Naive B cell (primary cell): ENCODE data around the gene PATL2. TPM values are rescaled to one million over a fixed set of nuclear protein-coding genes. Genes with fewer than 3 reads are reported as not detected.
"Not testable (repeated sequence)": the region's sequence is repeated elsewhere in the genome, so short reads cannot be mapped to it uniquely, and the experiment has no call there.

Experiments
- ATAC-seq, 2 donors: fragments of 150-1000 bp; cut with Tn5 transposase; 2 replicates each; pipeline ENCODE4 v1.10.0; 2021; ENCODE audit warnings: low read depth in 2 of 2, mild to moderate bottlenecking in 2 of 2, moderate library complexity in 2 of 2
- DNase-seq: peaks from one replicate; pipeline ENCODE4 v3.0.0; 2022
- H3K27ac Mint-ChIP-seq, 6 donors: one replicate each; pipeline ENCODE4 v1.8.0; 2020 to 2022; ENCODE audit warnings: mild to moderate bottlenecking in 6 of 6, mixed read lengths in 6 of 6, moderate library complexity in 5 of 6, inconsistent platforms in 2 of 6
- H3K27me3 Mint-ChIP-seq, 3 donors: one replicate each; pipeline ENCODE4 v1.8.0; 2021 to 2022; ENCODE audit warnings: mixed read lengths in 3 of 3, mild to moderate bottlenecking in 1 of 3
- H3K36me3 Mint-ChIP-seq, 2 donors: one replicate each; pipeline ENCODE4 v1.8.0; 2020 to 2022; ENCODE audit warnings: mixed read lengths in 2 of 2, inconsistent platforms in 1 of 2, mild to moderate bottlenecking in 1 of 2
- H3K4me1 Mint-ChIP-seq, 3 donors: one replicate each; pipeline ENCODE4 v1.8.0; 2020 to 2022; ENCODE audit warnings: mixed read lengths in 3 of 3, inconsistent platforms in 1 of 3, mild to moderate bottlenecking in 1 of 3, moderate library complexity in 1 of 3
- H3K4me3 Mint-ChIP-seq, 8 donors: one replicate each; pipeline ENCODE4 v1.8.0; 2020 to 2022; ENCODE audit warnings: mild to moderate bottlenecking in 8 of 8, mixed read lengths in 8 of 8, moderate library complexity in 8 of 8, inconsistent platforms in 2 of 8
- H3K9me3 Mint-ChIP-seq, 7 donors: one replicate each; pipeline ENCODE4 v1.8.0; 2020 to 2022; ENCODE audit warnings: mixed read lengths in 7 of 7, mild to moderate bottlenecking in 5 of 7, inconsistent platforms in 2 of 7, moderate library complexity in 1 of 7
- polyA plus RNA-seq, 6 donors: library from polyadenylated mRNA; unstranded; fragments of 300-500 nt; fragmentation: Illumina TruSeq; gene quantifications; one replicate each; pipeline ENCODE4 v1.2.3, GENCODE V29; 2021; ENCODE audit warnings: low read depth in 6 of 6

The PATL2 gene
- 10 to 100 TPM in 5 of 6 donors, 1 to 10 TPM in 1; 9.3 to 28.6 (median 20.2) TPM for polyA plus RNA-seq

DNA sequence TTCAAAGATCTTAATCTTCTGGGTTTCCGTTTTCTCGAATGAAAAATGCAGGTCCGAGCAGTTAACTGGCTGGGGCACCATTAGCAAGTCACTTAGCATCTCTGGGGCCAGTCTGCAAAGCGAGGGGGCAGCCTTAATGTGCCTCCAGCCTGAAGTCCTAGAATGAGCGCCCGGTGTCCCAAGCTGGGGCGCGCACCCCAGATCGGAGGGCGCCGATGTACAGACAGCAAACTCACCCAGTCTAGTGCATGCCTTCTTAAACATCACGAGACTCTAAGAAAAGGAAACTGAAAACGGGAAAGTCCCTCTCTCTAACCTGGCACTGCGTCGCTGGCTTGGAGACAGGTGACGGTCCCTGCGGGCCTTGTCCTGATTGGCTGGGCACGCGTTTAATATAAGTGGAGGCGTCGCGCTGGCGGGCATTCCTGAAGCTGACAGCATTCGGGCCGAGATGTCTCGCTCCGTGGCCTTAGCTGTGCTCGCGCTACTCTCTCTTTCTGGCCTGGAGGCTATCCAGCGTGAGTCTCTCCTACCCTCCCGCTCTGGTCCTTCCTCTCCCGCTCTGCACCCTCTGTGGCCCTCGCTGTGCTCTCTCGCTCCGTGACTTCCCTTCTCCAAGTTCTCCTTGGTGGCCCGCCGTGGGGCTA is at the start of gene PATL2, which contains the start of gene B2M:
PATL2 (minus strand) TSS at position 228 of the 647 bp plus-strand sequence. CDS start 34,833 bp downstream, outside the sequence.
B2M (plus strand) TSS at position 422 of the 647 bp plus-strand sequence; CDS start at position 452, 30 bp downstream.
- DNase-seq (peak; percentile 96), ATAC-seq (peak; percentile 72 to 78)
- peak within 1 kb of the TSS; percentile 100 for H3K27ac Mint-ChIP-seq
- H3K27me3 Mint-ChIP-seq: no peaks in the 10 kb centered on the region
- H3K36me3 Mint-ChIP-seq: peaks cover 44 to 55% of the 10 kb centered on the region in 2 donors
- H3K9me3 Mint-ChIP-seq: no peaks in the 10 kb centered on the region
- H3K4me3 Mint-ChIP-seq: peak within 1 kb of the TSS; percentile 98 to 100 (median 100)
- peaks cover 50 to 77% (median 62%) of the 10 kb centered on the region in 3 donors for H3K4me1 Mint-ChIP-seq

DNA sequence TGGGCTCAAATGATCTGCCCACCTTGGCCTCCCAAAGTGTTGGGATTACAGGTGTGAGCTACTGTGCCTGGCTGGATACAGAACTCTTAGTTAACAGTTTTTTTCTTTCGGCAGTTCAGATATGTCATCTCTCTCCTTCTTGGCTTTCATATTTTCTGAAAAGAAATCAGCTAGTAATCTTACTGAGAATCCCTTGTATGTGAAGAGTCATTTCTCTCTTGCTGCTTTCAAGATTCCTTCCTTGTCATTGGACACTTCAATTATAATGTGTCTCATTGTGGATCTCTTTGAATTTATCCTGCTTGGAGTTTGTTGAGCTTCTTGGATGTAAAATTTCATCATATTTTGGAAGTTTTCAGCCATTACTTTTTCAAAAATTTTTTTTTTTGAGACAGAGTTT is 42.2 kb upstream of the PATL2 start:
- peaks cover 0 to 6% (median 0%) of the 10 kb centered on the region in 3 donors for H3K27me3 Mint-ChIP-seq
- ATAC-seq: no peak
- peaks cover 0 to 6% of the 10 kb centered on the region in 2 donors for H3K36me3 Mint-ChIP-seq
- H3K27ac Mint-ChIP-seq: no peak overlapping the region
- peaks cover 0 to 52% (median 26%) of the 10 kb centered on the region in 7 donors for H3K9me3 Mint-ChIP-seq
- H3K4me3 Mint-ChIP-seq: no peak overlapping the region
- DNase-seq: no peak
- H3K4me1 Mint-ChIP-seq: no peaks in the 10 kb centered on the region

DNA sequence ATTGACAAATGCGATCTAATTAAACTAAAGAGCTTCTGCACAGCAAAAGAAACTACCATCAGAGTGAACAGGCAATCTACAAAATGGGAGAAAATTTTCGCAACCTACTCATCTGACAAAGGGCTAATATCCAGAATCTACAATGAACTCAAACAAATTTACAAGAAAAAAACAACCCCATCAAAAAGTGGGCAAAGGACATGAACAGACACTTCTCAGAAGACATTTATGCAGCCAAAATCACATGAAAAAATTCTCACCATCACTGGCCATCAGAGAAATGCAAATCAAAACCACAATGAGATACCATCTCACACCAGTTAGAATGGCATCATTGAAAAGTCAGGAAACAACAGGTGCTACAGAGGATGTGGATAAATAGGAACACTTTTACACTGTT is 32.3 kb upstream of the PATL2 start:
- DNase-seq, H3K27me3 Mint-ChIP-seq, H3K4me1 Mint-ChIP-seq, H3K27ac Mint-ChIP-seq, H3K36me3 Mint-ChIP-seq, H3K4me3 Mint-ChIP-seq, ATAC-seq: not testable (repeated sequence)
- H3K9me3 Mint-ChIP-seq: peaks cover 0 to 11% (median 5%) of the 10 kb centered on the region in 7 donors

DNA sequence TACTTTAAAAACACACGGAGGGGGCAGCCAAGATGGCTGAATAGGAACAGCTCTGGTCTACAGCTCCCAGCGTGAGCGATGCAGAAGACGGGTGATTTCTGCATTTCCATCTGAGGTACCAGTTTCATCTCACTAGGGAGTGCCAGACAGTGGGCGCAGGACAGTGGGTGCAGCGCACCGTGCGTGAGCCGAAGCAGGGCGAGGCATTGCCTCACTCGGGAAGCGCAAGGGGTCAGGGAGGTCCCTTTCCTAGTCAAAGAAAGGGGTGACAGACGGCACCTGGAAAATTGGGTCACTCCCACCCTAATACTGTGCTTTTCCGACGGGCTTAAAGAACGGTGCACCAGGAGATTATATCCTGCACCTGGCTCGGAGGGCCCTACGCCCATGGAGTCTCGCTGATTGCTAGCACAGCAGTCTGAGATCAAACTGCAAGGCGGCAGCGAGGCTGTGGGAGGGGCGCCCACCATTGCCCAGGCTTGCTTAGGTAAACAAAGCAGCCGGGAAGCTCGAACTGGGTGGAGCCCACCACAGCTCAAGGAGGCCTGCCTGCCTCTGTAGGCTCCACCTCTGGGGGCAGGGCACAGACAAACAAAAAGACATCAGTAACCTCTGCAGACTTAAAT is 28.2 kb upstream of the PATL2 start:
- not testable (repeated sequence) for H3K27me3 Mint-ChIP-seq, H3K36me3 Mint-ChIP-seq, H3K9me3 Mint-ChIP-seq, H3K4me3 Mint-ChIP-seq, DNase-seq, ATAC-seq
- peak overlapping the region in 2 of 6 donors; percentile 10 to 22 for H3K27ac Mint-ChIP-seq
- H3K4me1 Mint-ChIP-seq: peaks cover 13 to 27% (median 21%) of the 10 kb centered on the region in 3 donors

DNA sequence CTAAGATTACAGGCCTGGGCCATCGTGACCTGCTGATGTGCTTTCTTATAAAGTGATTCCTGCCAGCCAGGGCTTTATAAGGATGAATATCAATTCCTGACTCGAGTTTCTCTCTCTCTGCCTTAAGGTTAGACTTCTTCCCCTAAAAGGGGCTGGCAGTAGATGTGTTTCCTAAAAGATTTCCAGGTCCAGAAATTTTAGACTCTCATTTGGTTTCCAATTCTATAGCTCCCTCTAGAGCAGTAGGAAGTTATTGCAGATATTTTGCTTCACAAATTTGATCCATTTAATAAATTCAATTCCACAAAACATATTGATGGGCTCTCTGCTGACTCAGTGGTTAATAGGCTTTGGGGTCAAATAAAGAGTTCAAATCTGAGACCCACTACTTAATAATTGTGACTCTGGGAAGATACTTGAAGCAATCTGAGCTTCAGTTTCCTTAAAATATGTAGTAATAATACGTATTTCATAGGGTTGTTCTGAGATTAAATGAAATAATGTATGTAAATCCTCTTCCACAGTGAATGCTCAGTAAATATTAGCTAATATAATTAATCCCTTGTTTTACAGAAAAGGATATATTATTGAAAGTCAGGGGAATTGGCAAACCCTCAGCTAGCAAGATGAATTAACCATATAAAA is 27.3 kb upstream of the PATL2 start:
- peak overlapping the region in 3 of 6 donors; percentile 47 to 76 (median 58) for H3K27ac Mint-ChIP-seq
- ATAC-seq (peak in 1 of 2 donors; percentile 31), DNase-seq (peak; percentile 55)
- no peak overlapping the region for H3K4me3 Mint-ChIP-seq
- peaks cover 0 to 2% (median 0%) of the 10 kb centered on the region in 7 donors for H3K9me3 Mint-ChIP-seq
- H3K4me1 Mint-ChIP-seq: peaks cover 16 to 31% (median 21%) of the 10 kb centered on the region in 3 donors
- no peaks in the 10 kb centered on the region for H3K36me3 Mint-ChIP-seq
- no peaks in the 10 kb centered on the region for H3K27me3 Mint-ChIP-seq

DNA sequence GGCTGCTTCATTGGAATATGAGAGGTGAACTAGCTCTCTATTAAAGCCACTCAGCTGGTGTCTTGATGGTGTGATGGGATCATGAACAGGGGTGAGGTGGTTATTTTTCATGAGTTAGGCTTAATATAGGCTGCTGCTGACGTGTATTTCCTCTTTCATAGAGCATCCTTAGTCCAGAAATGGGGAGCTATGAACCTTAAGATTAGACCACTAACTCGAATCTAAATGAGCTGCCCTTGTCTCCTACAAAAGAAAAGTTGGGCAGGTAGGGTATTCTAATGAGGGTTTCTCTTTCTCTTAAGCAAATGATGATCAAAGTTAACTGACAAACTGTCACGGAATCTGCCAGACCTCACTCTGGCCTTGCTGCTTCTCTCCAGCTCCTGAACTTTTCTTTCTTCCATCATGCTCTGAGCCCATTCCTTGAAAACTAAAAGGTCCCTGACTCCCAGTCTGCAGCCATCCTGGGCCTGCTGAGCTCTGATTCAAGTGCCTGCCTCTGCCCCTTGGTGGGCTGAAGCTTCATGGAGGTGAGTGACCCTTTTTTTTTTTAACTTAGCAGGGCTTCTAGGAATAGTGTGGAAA is 25.1 kb upstream of the PATL2 start, which contains the start of gene TRIM69:
TRIM69 (plus strand) TSS at position 348 of the 585 bp plus-strand sequence; CDS start at position 525, 177 bp downstream.
- Mint-ChIP-seq H3K4me3 (peak within 1 kb of the TSS; percentile 6 to 74 (median 57)), H3K4me1 (peaks cover 26 to 39% (median 29%) of the 10 kb centered on the region in 3 donors), H3K27me3 (no peaks in the 10 kb centered on the region), H3K36me3 (no peaks in the 10 kb centered on the region), H3K9me3 (peaks cover 0 to 2% (median 0%) of the 10 kb centered on the region in 7 donors), H3K27ac (peak within 1 kb of the TSS; percentile 81 to 96 (median 94))
- ATAC-seq (peak; percentile 57), DNase-seq (no peak)

DNA sequence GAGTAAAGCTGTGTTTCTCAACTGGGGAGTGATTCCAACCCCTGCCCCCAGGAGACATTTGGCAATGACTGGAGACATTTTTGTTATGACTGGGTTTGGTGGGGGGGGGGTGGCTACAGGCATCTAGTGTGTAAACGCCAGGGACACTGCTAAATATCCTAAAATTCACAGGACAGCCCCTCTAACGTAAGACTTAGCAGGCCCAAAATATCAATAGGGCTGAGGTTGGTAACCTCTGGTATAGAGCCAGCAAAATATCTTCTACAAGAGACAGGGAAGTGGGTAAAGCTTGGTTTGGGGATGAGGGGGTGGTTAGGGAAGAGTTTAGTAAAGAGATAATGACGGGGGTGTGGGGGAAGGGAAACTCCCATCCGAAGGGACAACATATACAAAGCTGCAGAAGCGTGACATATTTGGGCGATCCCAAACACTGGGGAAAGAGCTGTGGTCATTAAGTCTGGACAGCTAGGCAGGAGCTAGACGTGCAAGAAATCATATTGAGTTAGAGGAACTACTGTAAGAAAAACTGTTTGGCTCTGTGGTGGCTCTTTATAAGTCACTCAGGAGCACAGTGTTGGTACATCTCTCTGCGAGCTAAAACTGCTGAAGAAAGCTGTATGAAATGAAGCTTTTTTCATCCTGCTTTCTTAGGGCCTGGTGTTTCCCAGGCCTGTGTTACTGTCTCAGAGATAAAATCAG is 24.5 kb upstream of the PATL2 start:
- ATAC-seq (peak; percentile 58 to 66), DNase-seq (no peak)
- Mint-ChIP-seq H3K27me3 (no peaks in the 10 kb centered on the region), H3K36me3 (no peaks in the 10 kb centered on the region), H3K4me3 (peak overlapping the region; percentile 6 to 74 (median 57)), H3K9me3 (peaks cover 0 to 2% (median 0%) of the 10 kb centered on the region in 7 donors), H3K27ac (peak overlapping the region; percentile 81 to 96 (median 94)), H3K4me1 (peaks cover 26 to 44% (median 30%) of the 10 kb centered on the region in 3 donors)

DNA sequence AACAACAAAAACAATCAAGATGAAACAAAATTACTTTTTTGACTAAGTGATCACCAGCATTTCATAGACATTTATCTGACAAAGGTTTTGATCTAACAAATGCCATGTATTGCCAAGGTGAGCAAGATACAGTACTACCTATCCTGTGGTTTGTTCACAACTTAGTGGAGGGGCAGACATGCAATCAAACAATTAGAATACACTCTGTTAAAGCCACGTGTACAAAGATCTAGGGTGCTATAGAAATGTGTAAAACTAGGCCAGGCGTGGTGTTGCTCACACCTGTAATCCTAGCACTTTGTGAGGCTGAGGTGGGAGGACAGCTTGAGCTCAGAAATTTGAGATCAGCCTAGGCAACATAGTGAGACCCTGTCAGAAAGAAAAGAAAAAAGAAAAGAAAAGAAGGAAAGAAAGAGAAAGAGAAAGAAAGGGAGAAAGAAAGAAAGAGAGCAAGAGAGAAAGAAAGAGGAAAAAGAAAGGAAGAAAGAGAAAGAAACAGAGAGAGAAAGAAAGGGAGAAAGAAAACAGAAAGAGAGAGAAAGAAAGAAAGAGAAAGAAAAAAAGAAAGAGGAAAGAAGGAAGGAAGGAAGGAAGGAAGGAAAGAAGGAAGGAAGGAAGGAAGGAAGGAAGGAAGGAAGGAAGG is 23.8 kb upstream of the PATL2 start:
- no peak for ATAC-seq
- no peaks in the 10 kb centered on the region for H3K9me3 Mint-ChIP-seq
- H3K27ac Mint-ChIP-seq: peak overlapping the region; percentile 44 to 96 (median 92)
- H3K27me3 Mint-ChIP-seq: no peaks in the 10 kb centered on the region
- H3K36me3 Mint-ChIP-seq: no peaks in the 10 kb centered on the region
- DNase-seq: no peak
- peak overlapping the region in 7 of 8 donors; percentile 0 to 74 (median 59) for H3K4me3 Mint-ChIP-seq
- H3K4me1 Mint-ChIP-seq: peaks cover 26 to 50% (median 31%) of the 10 kb centered on the region in 3 donors

DNA sequence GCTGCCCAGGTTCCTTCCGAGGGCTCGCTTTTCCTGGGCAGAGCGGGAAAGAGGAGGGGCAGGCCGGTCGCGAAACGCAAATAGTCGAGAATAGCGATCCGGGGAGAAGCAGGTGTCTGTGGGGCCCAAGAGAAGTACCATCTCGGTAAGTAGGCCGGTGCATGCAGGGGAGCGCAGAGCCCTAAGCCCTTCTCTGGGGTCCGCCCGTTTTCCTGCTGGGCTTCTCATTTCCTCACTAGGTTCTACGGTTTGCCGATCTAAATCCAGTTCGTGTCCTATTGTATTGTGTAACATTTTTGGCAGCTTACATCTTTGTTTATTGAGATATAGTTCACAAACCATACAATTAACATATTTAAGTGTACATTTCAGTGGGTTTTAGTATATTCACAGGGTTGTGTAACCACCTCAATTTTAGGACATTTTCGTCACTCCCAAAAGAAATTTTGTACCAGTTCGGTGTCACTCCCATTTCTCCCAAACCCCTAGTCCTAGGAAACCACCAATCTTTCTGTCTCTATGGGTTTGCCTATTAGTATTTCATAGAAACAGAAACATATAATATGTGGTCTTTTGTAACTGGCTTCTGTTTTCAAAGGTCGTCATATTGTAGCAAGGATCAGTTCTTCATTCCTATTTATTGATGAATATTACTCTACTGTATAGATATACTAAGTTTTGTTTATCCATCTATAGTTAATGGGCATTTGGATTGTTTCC is 18.4 kb upstream of the PATL2 start:
- no peaks in the 10 kb centered on the region for H3K27me3 Mint-ChIP-seq
- no peaks in the 10 kb centered on the region for H3K9me3 Mint-ChIP-seq
- H3K4me1 Mint-ChIP-seq: peaks cover 43 to 71% (median 52%) of the 10 kb centered on the region in 3 donors
- peak overlapping the region; percentile 92 to 100 (median 98) for H3K4me3 Mint-ChIP-seq
- DNase-seq (no peak), ATAC-seq (peak; percentile 12 to 17)
- H3K27ac Mint-ChIP-seq: peak overlapping the region; percentile 96 to 99 (median 99)
- H3K36me3 Mint-ChIP-seq: no peaks in the 10 kb centered on the region

DNA sequence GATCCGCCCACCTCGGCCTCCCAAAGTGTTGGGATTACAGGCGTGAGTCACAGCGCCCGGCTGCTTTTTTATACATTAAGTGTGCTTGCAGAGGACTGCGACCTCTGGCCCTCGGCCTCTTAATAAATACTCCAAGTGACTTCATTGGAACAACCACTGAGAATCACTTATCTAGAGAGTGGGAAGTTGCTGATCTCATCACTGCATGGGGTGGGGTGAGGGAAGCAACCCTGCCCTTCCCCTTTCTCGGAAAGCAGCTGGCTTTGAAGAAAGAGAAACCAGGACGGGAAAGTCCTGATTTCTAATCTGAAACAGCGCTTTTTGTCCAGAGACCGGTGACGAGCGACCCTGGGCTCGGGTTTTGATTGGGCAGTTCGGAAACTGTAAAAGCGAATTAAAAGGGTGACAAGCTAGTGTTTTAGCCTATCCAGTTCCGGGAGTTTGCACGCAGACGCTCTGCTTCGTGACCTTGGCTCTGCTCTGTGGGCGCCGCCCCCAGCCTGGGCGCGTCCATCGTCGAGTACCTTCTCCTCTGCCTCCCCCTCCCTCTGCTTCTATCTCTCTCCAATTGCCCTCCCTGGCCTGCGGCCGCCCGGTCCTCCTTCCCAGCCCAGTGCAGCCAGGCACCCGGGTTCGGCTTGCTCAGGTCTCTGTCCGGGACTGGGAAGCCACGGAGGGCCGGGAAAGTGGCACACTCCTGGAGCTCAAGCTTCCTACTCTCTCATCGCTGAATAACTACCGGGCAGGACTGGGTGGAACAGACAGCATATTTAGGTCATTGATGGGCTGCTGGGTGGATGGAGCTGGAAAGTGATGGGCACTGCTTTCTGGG is 17.7 kb upstream of the PATL2 start:
- Mint-ChIP-seq H3K27me3 (no peaks in the 10 kb centered on the region), H3K4me1 (peaks cover 51 to 73% (median 57%) of the 10 kb centered on the region in 3 donors), H3K4me3 (peak overlapping the region; percentile 92 to 100 (median 98)), H3K27ac (peak overlapping the region; percentile 96 to 99 (median 99)), H3K9me3 (no peaks in the 10 kb centered on the region), H3K36me3 (no peaks in the 10 kb centered on the region)
- ATAC-seq (peak; percentile 82 to 83), DNase-seq (peak; percentile 97)

DNA sequence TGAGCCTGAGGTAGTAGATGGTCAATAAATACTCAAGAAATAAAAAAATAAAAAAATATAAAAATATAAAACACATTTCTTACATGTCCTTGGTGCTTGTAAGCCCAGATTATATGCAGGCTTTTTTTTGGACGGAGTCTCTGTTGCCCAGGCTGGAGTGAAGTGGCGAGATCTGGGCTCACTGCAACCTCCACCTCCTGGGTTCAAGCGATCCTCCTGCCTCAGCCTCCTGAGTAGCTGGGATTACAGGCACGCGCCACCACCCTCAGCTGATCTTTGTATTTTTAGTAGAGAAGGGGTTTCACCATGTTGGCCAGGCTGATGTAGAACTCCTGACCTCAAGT is 17.1 kb upstream of the PATL2 start:
- H3K36me3 Mint-ChIP-seq, DNase-seq, H3K9me3 Mint-ChIP-seq, H3K27me3 Mint-ChIP-seq: not testable (repeated sequence)
- Mint-ChIP-seq H3K27ac (peak overlapping the region; percentile 96 to 99 (median 99)), H3K4me3 (peak overlapping the region; percentile 92 to 100 (median 98)), H3K4me1 (peaks cover 55 to 77% (median 55%) of the 10 kb centered on the region in 3 donors)
- peak in 1 of 2 donors; percentile 0 for ATAC-seq
